Stimulated activated CD8-positive, alpha-beta memory T cell treated with anti-CD3 and anti-CD28 coated beads, Interleukin-12 subunit alpha, Interleukin-12 subunit beta, amount 100 ng/mL, for 24 hours (primary cell): ENCODE data around the gene TLR6.
"Not testable (repeated sequence)": the region's sequence is repeated elsewhere in the genome, so short reads cannot be mapped to it uniquely, and the experiment has no call there.

Source experiments
- DNase-seq: peaks from one replicate; pipeline ENCODE4 v3.0.0-alpha.2; 2020; ENCODE audit errors: extremely low read depth

Gene TLR6

GRCh38 chr4:38820329-38821061, 36.1 kb downstream of the TLR6 start:
- no peak for DNase-seq

GRCh38 chr4:38819569-38819968, 37.0 kb downstream of the TLR6 start:
- no peak for DNase-seq

GRCh38 chr4:38818441-38818976, 38.1 kb downstream of the TLR6 start:
- DNase-seq, result no peak

- DNase-seq, result no peak
Observed at GRCh38 chr4:38815885-38816782, 40.5 kb downstream of the TLR6 start.

GRCh38 chr4:38814386-38814785, 42.2 kb downstream of the TLR6 start:
- DNase-seq, result no peak

- no peak for DNase-seq
Observed at GRCh38 chr4:38811297-38811696, 45.3 kb downstream of the TLR6 start.

GRCh38 chr4:38807462-38807861, 49.2 kb downstream of the TLR6 start:
- not testable (repeated sequence) for DNase-seq

GRCh38 chr4:38806251-38806650, 50.4 kb downstream of the TLR6 start:
- not testable (repeated sequence) for DNase-seq

GRCh38 chr4:38805530-38806145, 51.0 kb downstream of the TLR6 start:
- no peak for DNase-seq

GRCh38 chr4:38804654-38805295, 51.8 kb downstream of the TLR6 start, which contains the start of gene TLR1:
Gene TLR1 (minus strand): TSS chr4:38804791. CDS start chr4:38798831, 5,960 bp downstream.
- DNase-seq, result no peak

- no peak for DNase-seq
Observed at GRCh38 chr4:38803833-38804653, 52.6 kb downstream of the TLR6 start.

- DNase-seq, result no peak
Observed at GRCh38 chr4:38802561-38803355, 53.9 kb downstream of the TLR6 start.

GRCh38 chr4:38800961-38801450, 55.6 kb downstream of the TLR6 start:
- no peak for DNase-seq

GRCh38 chr4:38800366-38800765, 56.3 kb downstream of the TLR6 start:
- no peak for DNase-seq

- no peak for DNase-seq
Observed at GRCh38 chr4:38795087-38795486, 61.5 kb downstream of the TLR6 start.

GRCh38 chr4:38794051-38794450, 62.6 kb downstream of the TLR6 start:
- no peak for DNase-seq

GRCh38 chr4:38791010-38791409, 65.6 kb downstream of the TLR6 start:
- no peak for DNase-seq

- DNase-seq, result no peak
Observed at GRCh38 chr4:38788317-38788716, 68.3 kb downstream of the TLR6 start.

- no peak for DNase-seq
Observed at GRCh38 chr4:38787693-38788092, 68.9 kb downstream of the TLR6 start.

GRCh38 chr4:38785901-38786402, 70.7 kb downstream of the TLR6 start:
- DNase-seq, result no peak
